DLD1 (cell line): ENCODE results near the gene OXER1.

Experiments used
- in situ Hi-C: cut with HindIII; loops from 2 replicates; pipeline ENCODE4 v1.10.0; 2017; ENCODE audit warnings: low sequenced_read_pairs

Gene OXER1

GRCh38 chr2:42764096-42764495 lies at the start of gene OXER1:
TSS of gene OXER1 (minus strand) at chr2:42764135. CDS start at chr2:42764062, 73 bp downstream.
- in situ Hi-C loops: no loop called here

DNA sequence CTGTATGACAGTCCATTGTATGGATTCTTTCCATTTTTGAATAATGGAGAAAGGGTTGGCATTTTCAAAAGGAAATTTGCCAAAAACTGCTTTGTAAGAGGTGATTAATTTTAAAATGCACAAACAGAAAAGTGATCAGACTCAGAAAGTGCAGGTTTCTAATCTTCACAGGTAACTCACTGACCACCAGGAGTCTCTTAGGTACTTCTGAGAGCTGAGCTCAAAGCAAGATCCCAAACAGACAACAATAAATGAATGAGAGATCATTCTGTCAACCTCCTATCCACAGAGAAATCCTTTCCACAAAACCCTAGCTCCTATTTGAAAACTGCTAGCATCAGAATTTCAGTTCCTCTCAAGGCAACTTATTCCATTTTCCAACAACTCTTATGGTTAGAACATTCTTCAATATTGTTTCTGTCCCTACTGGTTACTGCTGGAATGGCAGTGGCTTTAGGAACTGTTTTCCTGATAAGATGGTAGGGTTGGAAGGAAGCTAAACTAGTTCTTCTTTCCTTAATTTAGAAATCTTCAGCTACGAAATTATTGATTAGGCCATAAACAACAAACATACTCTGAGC lies 49.1 kb upstream of the OXER1 start:
- in situ Hi-C loops: loop anchor here (10.0 kb wide), 3 partner anchors 82 to 752 kb away; no protein-coding TSS in a partner anchor

DNA sequence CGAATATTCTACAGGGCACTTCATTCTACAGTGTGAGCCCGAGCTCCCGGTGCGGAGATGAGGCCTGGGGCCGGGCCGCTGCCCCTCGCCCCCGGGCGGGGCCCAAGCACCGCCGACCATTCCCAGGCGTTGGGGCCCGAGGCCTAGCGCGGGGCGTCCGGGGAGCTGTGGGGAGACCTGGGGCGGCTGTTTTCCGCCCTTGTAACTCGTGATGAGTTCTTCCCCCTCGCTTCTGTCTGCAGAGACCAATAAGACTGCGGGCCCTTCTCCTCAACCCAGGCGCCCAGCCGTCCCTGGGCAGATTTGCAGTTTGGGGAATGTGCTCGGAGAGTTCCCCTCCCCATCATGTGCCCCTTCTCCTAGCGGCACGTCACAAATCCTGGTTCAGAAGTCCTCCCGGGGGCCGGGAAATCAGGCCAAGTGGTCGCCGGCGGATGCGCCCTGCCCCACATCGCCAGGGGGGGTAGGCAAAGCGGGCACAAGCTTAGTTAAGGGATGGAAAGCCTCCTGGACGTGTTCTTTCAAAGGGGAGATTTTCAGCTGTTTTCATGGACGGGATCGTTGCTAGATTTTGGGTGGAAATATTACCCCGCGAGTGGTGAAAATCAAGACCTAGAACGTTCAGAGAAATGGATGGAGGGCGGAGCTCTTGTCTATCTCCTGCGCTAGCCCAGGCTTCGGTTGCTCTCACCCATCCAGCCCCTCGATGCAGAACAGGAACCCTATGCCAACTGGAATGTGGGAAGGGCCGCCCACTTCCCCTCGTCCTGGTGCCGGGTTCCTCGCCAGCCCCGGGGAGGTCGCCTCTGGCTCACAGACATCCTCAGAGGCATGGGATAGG lies 47.3 kb upstream of the OXER1 start:
- in situ Hi-C loops: loop anchor here (10.0 kb wide), 3 partner anchors 84 to 754 kb away; no protein-coding TSS in a partner anchor

- in situ Hi-C loops: loop anchor here (10.0 kb wide), 3 partner anchors 84 to 754 kb away; no protein-coding TSS in a partner anchor
Observed at GRCh38 chr2:42810121-42810970, 46.4 kb upstream of the OXER1 start.

- in situ Hi-C loops: loop anchor here (10.0 kb wide), 3 partner anchors 85 to 755 kb away; no protein-coding TSS in a partner anchor
Observed at GRCh38 chr2:42809819-42810120, 45.8 kb upstream of the OXER1 start.

GRCh38 chr2:42809131-42809818 lies 45.3 kb upstream of the OXER1 start:
- in situ Hi-C loops: no loop called here

GRCh38 chr2:42808301-42808700 lies 44.4 kb upstream of the OXER1 start:
- in situ Hi-C loops: no loop called here

- in situ Hi-C loops: no loop called here
Observed at GRCh38 chr2:42806786-42807185, 42.9 kb upstream of the OXER1 start.

- in situ Hi-C loops: no loop called here
Observed at GRCh38 chr2:42804891-42805290, 41.0 kb upstream of the OXER1 start.

GRCh38 chr2:42804338-42804737 lies 40.4 kb upstream of the OXER1 start:
- in situ Hi-C loops: no loop called here

DNA sequence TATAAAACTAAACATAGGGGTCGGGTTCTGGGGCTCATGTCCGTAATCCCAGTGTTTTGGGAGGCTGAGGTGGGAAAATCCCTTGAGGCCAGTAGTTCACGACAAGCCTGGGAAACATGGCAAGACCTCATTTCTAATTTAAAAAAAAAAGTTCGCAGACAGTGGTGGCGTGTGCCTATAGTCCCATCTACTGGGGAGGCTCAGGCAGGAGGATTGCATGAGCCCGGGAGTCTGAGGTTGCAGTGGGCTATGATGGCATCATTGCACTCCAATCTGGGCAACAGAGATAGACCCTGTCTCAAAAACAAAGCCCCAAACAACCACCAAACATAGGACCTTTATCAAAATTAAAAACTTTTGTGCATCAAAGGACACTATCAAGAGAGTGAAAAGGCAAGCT lies 38.2 kb upstream of the OXER1 start:
- in situ Hi-C loops: no loop called here

- in situ Hi-C loops: no loop called here
Observed at GRCh38 chr2:42801381-42801780, 37.4 kb upstream of the OXER1 start.

DNA sequence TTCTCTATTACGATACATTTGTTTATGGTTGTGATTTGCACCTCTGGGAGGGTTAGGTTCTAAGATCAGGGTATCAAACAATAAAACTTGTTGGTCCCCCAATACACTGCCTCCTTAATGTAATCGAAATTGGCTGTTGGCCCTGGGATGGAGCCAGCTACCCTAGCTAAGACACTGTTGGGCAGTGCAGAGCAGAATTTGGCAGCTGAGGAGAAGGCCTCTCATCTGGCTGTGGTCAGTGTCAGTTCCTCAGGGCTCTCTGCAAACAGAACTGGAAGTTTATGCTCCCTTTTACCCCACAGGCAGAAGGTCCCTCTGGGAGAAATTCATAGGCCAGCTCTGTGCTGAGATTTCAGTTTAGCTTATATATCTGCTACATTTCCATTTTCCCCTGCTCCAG lies 37.0 kb upstream of the OXER1 start:
- in situ Hi-C loops: no loop called here

GRCh38 chr2:42800461-42800962 lies 36.6 kb upstream of the OXER1 start:
- in situ Hi-C loops: no loop called here

- in situ Hi-C loops: no loop called here
Observed at GRCh38 chr2:42799881-42800280, 35.9 kb upstream of the OXER1 start.

DNA sequence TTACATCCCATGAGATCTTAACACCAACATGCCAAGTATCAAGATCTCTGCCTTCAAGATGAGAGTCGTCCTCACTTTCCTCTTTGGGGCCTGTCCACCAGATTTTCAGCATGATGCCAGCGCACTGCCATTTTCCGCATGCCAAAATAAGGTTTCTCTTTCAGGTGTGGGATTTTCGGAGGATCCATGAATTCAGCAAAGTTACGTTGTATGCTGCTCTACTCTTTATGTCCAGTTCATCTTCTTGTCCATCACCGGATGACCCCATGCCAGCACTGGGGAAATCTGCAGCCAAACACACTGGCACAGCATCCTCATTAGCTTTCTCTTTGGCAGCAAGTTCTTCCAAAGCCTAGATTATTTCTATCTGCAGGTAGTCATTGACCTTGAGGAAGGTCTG lies 33.3 kb upstream of the OXER1 start:
- in situ Hi-C loops: no loop called here

DNA sequence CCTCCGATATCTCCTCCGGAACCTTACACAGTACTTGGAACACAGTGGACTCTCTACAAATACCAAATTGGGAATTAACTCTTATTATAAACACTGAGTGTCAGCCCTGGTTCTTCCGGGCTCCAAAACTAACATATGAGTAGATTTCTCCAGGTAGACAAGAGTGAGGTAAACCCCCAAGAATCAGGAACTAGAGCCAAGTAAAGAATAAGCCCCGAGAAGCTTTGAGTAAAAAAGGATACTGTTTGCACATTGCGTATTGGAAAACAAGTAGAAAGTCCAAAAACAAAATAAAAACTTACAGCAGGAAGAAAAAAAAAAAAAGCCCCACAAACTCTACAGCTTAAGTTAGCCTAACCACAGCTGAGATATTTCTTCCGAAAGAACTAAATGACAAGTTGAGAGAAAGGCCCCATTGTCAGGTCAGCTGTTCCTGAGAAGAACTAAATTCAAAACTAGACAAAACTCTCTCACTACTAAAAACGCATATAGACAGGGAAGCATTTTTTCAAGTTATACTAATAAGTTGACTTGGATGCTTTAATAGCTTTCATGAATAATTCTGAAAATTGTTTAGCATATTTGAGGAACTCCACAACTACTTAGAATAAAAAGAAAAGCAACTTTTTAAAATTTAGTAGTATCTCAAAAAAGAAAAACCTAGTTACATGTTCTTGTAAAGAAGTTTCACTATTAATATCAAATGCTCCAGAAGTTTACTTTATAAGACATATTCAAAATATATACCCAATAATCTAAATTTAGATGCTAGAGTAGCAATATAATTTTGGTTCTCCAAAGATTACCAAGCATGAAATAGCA lies 32.7 kb upstream of the OXER1 start:
- in situ Hi-C loops: no loop called here

- in situ Hi-C loops: no loop called here
Observed at GRCh38 chr2:42795841-42796301, 31.9 kb upstream of the OXER1 start.

- in situ Hi-C loops: no loop called here
Observed at GRCh38 chr2:42795275-42795674, 31.3 kb upstream of the OXER1 start.
